HG03025 (cell line): ENCODE measurements around the gene SLC7A14.

Experiments
- ATAC-seq: cut with Tn5 transposase; IDR thresholded peaks from one replicate; pipeline ENCODE4 v1.9.1; 2021; ENCODE audit warnings: mild to moderate bottlenecking, moderate library complexity; ENCODE audit not compliant: unreplicated experiment, low FRiP score

Gene SLC7A14

DNA sequence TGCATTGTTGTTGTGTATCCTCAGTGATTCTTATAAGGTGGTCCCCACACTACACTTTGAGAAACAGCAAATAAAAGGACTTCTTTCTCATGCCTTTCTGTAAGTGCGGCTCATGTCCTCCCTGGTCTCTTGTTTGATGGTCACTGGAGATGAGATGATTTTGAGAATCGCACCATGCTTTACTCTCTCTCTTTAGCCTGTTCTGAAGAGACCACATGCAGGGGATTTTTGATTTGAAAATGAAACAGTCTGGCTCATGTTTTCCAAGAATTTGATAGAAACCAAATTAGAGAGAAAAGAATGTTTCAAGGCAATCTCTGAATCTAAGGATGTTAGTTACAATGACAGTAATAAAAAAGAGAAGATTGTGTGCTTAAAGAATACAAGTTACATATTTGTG, 149.2 kb downstream of the SLC7A14 start:
- ATAC-seq, result no peak

DNA sequence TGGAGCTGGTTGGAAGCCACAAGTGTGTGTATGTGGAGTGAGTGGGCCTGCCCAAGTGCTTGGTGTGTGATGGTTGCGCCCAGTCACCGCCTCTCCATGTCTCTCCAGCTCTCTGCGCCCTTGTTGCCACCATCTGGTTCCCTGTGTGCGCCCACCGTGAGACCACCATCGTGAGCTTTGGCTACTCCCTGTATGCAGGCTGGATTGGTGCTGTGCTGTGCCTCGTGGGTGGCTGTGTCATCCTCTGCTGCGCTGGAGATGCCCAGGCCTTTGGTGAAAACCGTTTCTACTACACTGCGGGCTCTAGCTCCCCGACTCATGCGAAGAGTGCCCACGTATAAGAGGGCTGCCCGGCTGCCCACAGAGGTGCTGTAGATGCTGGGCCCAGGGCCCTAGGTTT, 153.5 kb downstream of the SLC7A14 start:
- no peak for ATAC-seq

DNA sequence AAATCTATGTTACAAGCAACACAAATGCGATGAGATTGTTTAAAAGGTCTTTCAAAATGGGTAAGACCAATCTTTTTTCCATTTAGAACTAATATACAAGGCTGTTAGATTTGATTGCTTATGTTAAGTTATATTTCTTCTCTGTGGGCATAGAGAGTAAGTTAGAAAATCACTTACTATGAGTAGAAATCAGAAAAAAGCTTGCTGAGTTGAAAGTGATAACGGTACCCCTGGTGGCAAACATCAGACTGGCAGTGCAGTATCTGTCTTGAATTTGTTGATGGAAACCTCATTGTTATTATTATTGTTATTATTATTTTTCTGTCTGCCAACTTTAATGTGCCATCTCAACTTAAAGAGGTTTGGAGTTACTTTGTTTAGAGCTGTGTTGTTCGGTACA, 154.8 kb downstream of the SLC7A14 start:
- ATAC-seq, result no peak

- ATAC-seq, result no peak
Observed at GRCh38 chr3:170429050-170429449, 156.8 kb downstream of the SLC7A14 start.

DNA sequence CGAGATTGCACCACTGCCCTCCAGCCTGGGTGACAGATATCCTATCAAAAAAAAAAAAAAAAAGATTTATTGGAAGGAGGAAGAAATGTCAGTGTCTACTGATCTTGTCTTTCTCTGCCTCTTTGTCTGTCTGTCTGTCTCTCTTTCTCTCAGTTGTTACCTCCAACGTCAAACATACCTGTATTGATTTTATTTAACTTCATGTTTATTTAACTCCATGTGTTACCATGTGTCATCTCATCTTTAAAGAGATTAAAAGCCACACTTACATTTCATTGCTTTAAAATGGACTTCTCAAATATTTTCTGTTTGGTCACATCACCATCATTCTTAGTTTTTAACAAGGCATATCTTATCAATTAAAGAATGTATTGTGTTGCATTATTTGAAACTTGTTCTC, 157.8 kb downstream of the SLC7A14 start:
- no peak for ATAC-seq

DNA sequence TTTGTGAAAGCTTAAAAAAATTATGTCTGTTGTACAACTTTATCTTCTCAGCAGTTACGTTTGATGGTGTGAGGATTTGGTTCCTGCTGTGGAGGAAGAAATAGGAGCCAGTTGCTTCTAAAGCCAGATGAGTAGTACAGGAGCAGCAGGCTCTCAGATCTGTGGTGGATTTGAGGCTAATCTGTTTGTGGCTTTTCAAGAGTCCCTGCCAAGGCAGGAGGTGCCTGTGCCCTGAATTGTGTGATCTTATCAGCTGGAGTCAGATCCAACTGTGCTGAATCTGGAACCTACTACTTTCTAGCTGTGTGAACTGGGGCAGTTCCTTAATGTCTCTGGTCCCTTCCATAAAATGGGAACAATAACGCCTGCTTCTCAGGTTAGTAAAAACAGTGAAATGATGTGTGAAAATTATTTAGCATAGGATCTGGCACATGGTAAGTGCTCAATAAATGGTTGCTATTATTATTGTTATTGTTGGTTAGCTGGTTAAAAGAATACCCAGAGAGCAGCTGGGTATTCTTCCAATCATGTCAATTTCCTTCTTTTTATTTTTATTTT, 159.6 kb downstream of the SLC7A14 start:
- no peak for ATAC-seq

DNA sequence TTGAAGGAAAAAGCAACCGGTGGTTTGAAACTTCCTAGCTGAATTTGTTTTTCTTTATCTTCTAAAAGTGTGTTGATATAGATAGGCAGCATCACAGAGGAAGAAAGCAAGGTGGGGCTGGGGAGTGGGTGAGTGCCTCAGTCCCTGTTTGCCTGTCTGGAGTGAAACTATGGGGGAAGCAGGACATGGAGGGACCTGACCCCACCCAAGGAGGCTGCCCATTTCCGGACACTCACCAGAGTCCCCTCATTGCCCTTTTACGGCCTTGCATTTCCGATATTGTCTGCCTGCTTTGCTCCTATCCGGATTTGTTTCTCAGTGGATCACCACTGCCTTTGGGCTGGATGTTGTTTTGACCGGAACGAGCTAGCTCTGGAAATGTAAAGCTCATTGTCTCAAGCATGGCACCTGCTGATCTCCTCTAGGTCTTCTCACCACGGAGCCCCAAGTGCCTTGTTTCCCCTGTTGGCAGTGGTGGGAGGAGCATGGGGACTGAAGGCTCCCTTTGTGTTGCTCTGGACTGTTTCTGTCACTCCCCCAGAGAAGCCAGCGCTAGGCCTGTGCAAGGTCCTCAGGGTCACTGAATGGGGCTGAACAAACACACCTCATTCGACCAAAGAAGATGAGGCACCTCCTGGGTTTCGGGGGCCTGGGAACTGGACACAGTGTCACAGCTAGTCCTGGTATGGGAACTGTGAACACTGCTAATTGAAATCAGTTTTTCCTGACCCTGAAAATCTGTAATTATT, 160.2 kb downstream of the SLC7A14 start:
- no peak for ATAC-seq

DNA sequence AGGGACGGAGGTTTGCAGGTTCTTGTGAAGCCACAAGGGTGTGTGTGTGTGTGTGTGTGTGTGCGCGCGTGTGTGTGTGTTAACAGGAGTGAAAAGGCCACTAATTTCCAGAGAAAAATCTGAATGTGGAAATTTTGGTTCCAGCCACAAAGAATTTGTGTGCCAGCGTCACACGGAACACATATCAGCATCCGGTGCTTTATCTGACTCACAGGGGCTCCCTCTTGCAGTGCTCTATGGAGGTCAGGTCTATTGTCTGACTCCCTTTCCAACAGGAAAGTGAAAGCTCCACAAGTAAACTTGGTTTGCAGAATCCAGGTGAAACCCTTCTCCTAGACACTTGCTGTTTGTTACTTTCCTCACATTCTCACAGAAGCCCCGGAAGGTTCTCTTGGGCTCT, 161.0 kb downstream of the SLC7A14 start:
- ATAC-seq, result no peak

GRCh38 chr3:170423001-170423615, 162.8 kb downstream of the SLC7A14 start:
- ATAC-seq, result no peak

DNA sequence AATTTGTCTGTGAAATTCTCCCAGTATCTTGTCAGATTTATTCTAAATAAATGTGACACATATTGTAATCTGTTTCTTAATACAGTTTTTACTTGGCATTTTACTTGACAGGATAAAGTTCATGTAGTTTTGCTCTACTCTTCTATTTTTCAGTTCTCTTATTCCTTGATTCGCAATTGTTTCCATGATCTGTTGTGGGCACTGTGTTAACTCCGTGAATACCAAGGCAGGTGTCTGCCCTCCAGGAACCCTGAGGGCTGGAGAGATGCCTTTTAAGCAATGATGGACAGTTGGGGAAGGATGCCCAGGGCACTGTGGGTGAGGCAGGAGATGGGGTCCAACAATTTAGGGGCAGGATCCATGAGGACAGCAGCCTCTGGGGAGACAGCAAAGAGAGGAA, 164.1 kb downstream of the SLC7A14 start:
- no peak for ATAC-seq

- no peak for ATAC-seq
Observed at GRCh38 chr3:170421111-170421641, 164.7 kb downstream of the SLC7A14 start.

- ATAC-seq, result no peak
Observed at GRCh38 chr3:170420307-170420821, 165.5 kb downstream of the SLC7A14 start.

DNA sequence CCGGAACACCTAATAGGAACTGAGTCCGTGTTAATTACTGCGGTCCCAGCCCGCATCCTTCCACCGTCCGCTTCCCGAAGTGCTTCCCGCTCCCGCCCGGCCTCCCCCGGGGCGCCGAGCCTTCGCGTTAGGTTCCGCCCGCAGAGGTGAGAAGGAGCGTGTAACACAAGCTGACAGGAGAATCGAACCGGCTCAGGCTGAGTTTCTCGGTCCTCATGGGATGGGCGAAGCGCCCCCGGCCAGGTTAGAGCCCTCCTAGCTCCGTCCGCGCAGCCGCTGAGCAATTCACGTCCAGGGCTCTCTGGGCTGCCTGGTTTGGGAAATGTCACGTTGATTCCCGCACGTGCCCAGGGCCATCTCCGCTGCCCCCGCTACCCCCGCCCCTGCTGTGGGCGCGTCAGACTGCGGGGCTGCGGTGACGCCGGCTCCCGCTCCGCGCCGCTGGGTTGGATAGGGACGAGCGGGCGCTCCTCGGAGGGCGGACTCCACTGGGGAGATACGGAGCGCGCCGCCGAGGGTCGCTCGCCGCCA, 166.3 kb downstream of the SLC7A14 start:
- no peak for ATAC-seq

DNA sequence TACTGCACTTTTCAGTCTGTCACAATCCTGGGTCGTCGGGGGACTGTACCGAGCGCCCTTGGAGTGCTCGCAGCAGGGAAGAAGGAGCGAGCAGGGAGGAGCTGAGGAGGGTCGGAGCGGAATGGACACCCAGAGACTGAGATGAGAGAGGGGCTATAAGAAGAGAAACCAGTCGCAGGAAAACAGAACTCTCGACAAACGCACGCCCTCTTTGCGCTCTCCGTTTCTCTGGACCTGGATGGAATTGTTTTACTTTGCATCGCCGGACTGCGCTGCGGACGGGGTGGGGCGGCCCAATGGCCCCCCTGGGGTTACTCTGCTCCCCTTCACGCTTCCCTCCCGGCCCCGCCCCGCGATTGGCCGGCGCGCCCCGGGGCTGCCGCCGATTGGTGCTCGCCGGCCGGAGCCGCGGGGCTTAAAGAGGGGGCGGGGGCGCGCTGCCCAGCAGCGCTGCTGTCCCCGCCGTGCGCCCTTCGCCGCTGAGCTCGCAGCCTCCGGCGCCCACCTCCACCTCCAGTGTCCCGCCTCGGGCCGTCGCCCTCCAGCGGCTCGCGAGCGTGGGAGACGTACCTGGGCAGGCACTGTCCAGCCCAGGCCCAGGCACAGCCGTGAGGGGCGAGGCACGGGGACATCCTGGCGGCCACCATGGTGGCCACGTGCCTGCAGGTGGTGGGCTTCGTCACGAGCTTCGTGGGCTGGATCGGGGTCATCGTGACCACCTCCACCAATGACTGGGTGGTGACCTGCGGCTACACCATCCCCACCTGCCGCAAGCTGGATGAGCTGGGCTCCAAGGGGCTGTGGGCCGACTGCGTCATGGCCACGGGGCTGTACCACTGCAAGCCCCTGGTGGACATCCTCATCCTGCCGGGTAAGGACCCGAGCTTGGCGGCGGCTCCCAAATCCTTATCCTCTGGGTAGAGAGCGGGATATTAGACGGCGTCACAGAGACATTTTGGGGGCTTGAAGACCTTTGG, 167.2 kb downstream of the SLC7A14 start, which contains the start of gene CLDN11:
CLDN11 (plus strand) TSS at position 447 of the 977 bp plus-strand sequence; CDS start at position 646, 199 bp downstream.
- ATAC-seq, result no peak

- no peak for ATAC-seq
Observed at GRCh38 chr3:170417090-170417489, 168.8 kb downstream of the SLC7A14 start.

GRCh38 chr3:170414202-170414663, 171.6 kb downstream of the SLC7A14 start:
- ATAC-seq, result no peak

DNA sequence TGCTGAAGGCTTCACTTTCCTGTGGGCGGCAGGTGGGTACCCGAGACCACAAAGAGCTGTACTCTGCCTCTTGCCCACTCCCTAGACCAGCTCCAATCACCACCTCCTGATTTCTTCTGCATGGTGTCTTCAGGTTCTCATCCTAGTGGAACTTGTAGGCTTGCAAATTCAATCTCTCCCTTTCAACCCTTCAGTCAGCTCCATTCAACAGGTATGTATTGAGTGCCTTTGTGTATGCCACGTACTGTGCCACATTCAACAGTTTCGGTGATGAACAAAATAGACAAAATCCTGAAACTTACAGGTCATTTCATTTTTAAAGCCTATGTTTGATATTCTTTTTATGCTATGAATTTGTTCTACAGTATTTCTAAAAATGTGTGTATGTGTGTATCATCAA, 172.6 kb downstream of the SLC7A14 start:
- no peak for ATAC-seq

DNA sequence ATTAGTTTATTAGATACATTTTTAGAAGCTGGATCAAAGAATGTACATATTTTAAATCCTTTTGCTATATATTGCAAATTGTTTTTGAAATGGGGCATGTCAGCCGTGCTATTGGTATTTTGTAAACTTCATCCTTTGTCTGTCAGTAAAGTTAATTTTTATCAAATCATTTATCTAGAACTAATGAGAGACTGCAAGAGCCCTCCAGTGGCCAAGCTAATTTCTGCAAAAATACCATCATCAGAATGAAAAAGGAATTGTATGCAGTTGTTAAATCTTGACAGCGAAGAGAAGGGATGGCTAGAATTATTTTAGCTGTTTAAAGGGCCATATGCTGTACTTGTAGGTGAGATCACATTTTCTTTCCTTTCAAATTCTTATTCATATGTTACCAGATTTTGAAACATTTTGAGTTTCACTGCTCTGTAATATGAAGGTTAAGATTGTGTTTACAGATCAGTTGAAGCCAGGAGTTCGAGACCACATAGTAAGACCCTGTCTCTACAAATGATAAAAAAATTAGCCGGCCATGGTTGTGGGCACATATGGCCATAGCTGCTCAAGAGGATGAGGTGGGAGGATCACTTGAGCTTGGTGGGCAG, 175.3 kb downstream of the SLC7A14 start:
- ATAC-seq, result no peak
